ENCODE measurements around the gene NSDHL.
A peak's percentile ranks its signal among the peaks of the same experiment; 100 is the strongest.

- no peak for TF ChIP-seq GATA3 (IDR thresholded peaks at IDR 0.05; ENCODE audit: low read depth, low read length)
- TF ChIP-seq GATA2 (IDR thresholded peaks at IDR 0.05; ENCODE audit: low read depth, low read length) = peak; percentile 64
Observed at GRCh38 chrX:152907084-152907651, 76.3 kb downstream of the NSDHL start.
